ENCODE measurements around the gene PACS1.
"Not testable (repeated sequence)": the region's sequence is repeated elsewhere in the genome, so short reads cannot be mapped to it uniquely, and the experiment has no call there.

Gene PACS1

GRCh38 chr11:66106786-66107599 lies 36.9 kb downstream of the PACS1 start:
- DNase-seq (ENCODE audit: insufficient read length, low spot score), result peak; percentile 56
- peak; percentile 96 for FAIRE-seq

- FAIRE-seq (peak; percentile 65), DNase-seq (ENCODE audit: insufficient read length, low spot score) (no peak)
Observed at GRCh38 chr11:66107600-66108510, 37.8 kb downstream of the PACS1 start.

GRCh38 chr11:66109294-66109693 lies 39.2 kb downstream of the PACS1 start:
- DNase-seq (ENCODE audit: insufficient read length, low spot score), result no peak
- FAIRE-seq, result no peak

GRCh38 chr11:66111158-66111557 lies 41.1 kb downstream of the PACS1 start:
- no peak for FAIRE-seq
- no peak for DNase-seq (ENCODE audit: insufficient read length, low spot score)

GRCh38 chr11:66112041-66112491 lies 42.0 kb downstream of the PACS1 start:
- DNase-seq (ENCODE audit: insufficient read length, low spot score) (no peak), FAIRE-seq (peak; percentile 72)

- DNase-seq (ENCODE audit: insufficient read length, low spot score) (peak; percentile 73), FAIRE-seq (peak; percentile 86)
Observed at GRCh38 chr11:66112601-66113499, 42.8 kb downstream of the PACS1 start.

GRCh38 chr11:66114957-66115356 lies 44.9 kb downstream of the PACS1 start:
- DNase-seq (ENCODE audit: insufficient read length, low spot score); FAIRE-seq: not testable (repeated sequence)

GRCh38 chr11:66115638-66116301 lies 45.7 kb downstream of the PACS1 start:
- DNase-seq (ENCODE audit: insufficient read length, low spot score) (no peak), FAIRE-seq (no peak)

- FAIRE-seq, result no peak
- DNase-seq (ENCODE audit: insufficient read length, low spot score), result no peak
Observed at GRCh38 chr11:66116576-66117361, 46.7 kb downstream of the PACS1 start.

GRCh38 chr11:66118847-66119246 lies 48.8 kb downstream of the PACS1 start:
- no peak for DNase-seq (ENCODE audit: insufficient read length, low spot score)
- no peak for FAIRE-seq

- no peak for DNase-seq (ENCODE audit: insufficient read length, low spot score)
Observed at GRCh38 chr11:66119348-66120133, 49.5 kb downstream of the PACS1 start.

GRCh38 chr11:66121466-66121865 lies 51.4 kb downstream of the PACS1 start:
- FAIRE-seq, result no peak
- no peak for DNase-seq (ENCODE audit: insufficient read length, low spot score)

More at GRCh38 chr11:66119348-66120133, 49.5 kb downstream of the PACS1 start:
- peak; percentile 92 for FAIRE-seq

GRCh38 chr11:66123902-66124301 lies 53.8 kb downstream of the PACS1 start:
- FAIRE-seq (no peak), DNase-seq (ENCODE audit: insufficient read length, low spot score) (no peak)

GRCh38 chr11:66124564-66124963 lies 54.5 kb downstream of the PACS1 start:
- FAIRE-seq (peak; percentile 54), DNase-seq (ENCODE audit: insufficient read length, low spot score) (no peak)

GRCh38 chr11:66126064-66126463 lies 56.0 kb downstream of the PACS1 start:
- DNase-seq (ENCODE audit: insufficient read length, low spot score) (no peak), FAIRE-seq (no peak)

GRCh38 chr11:66126808-66127555 lies 56.9 kb downstream of the PACS1 start:
- peak; percentile 90 for FAIRE-seq
- DNase-seq (ENCODE audit: insufficient read length, low spot score), result peak; percentile 69

GRCh38 chr11:66130978-66131377 lies 60.9 kb downstream of the PACS1 start:
- no peak for FAIRE-seq
- no peak for DNase-seq (ENCODE audit: insufficient read length, low spot score)
